H1 (cell line): ENCODE data around the gene CNBD2. TPM values are rescaled to one million over a fixed set of nuclear protein-coding genes. Genes with fewer than 3 reads are reported as not detected.

Source experiments
- E2F6 ChIP-seq: IDR thresholded peaks from 2 replicates; pipeline ENCODE4 v1.6.1; 2012; ENCODE audit warnings: inconsistent platforms
- NRF1 ChIP-seq: IDR thresholded peaks from 2 replicates; pipeline ENCODE4 v1.6.1; 2011; ENCODE audit warnings: mild to moderate bottlenecking, low read depth, low read length, improper control_type of control experiment
- TEAD4 ChIP-seq: IDR thresholded peaks from 2 replicates; pipeline ENCODE4 v1.6.1; 2012; ENCODE audit warnings: low read depth, low read length, inconsistent platforms, mixed read lengths
- polyA plus RNA-seq, 7 experiments: library from polyadenylated mRNA; depleted of rRNA in 3 of 7; stranded (reverse) in 5 of 7; unstranded in 2 of 7; fragments of >200 nt in 5 of 7; fragments of 200-250 nt in 2 of 7; gene quantifications; 1 replicate in 5 of 7; 2 replicates in 1 of 7; 4 replicates in 1 of 7; pipeline versions ENCODE4 v1.2.1 to v1.2.3, GENCODE V29; 2011 to 2013; ENCODE audit warnings: missing spikeins in 2 of 7, mixed read lengths in 2 of 7
- total RNA-seq: library from RNA; stranded (reverse); fragmentation: NEBNext Ultra II Directional; extraction: Animal tissue kit (Norgen Biotek cat#: 25700); gene quantifications from 2 replicates; pipeline ENCODE4 v1.2.1, GENCODE V29; 2021

The CNBD2 gene
- total and polyA plus RNA-seq, 2 of the 8 experiments (the other 6 are each of a cell fraction or from before 2014, with no cell fraction given) = 2.6 to 4.5 TPM

DNA sequence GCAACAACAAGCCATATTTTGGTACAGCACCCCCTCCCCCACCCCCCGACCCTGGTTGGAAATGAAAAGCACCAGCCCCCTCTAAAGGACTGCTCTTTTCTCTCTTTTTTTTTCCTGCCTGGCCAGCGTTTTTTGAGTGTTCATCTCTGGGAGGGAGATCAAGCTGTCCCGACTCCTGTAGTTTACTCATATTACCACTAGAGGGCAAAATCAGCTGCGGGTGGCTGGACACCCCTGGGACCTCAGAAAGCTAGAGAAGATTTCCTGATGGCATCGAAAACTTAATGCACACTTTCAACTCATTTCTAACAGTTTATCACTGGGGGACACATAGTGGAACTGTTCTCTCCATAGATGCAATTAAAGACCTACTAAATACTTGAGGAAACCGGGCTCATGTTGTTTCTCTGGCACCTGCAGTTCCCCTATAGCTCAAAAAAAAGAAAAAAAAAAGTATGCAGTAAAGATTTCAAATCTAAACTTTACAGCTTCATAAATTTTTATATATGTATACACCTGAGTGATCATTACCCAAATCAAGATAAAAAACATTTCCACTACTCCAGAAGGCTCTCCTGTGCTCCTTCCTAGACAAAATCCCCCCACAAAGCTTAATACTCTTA is 24.4 kb downstream of the CNBD2 start (continued):
- TF ChIP-seq E2F6 (no peak), TEAD4 (no peak), NRF1 (no peak)
